Choroid plexus epithelial cell (primary cell): Measurements from ENCODE around the gene SMIM35.

ENCODE experiments used
- DNase-seq: peaks from one replicate; pipeline ENCODE4 v3.0.0-alpha.2; 2010; ENCODE audit warnings: low read depth
- H3K4me3 ChIP-seq: 2 replicates; pipeline ENCODE4 v1.5.1; 2011; ENCODE audit warnings: low read depth, mild to moderate bottlenecking, control low read depth, low read length, moderate library complexity
- CTCF ChIP-seq: conservative IDR thresholded peaks from 2 replicates; pipeline ENCODE4 v1.5.1; 2011; ENCODE audit warnings: low read depth, mild to moderate bottlenecking, control low read depth, inconsistent platforms, low read length, moderate library complexity

SMIM35 gene

GRCh38 chr11:117962826-117963225 lies 123.9 kb downstream of the SMIM35 start:
- H3K4me3 ChIP-seq, result no peak overlapping the region
- no peak for TF ChIP-seq CTCF
- DNase-seq, result no peak

GRCh38 chr11:117961896-117962295 lies 124.9 kb downstream of the SMIM35 start:
- no peak for TF ChIP-seq CTCF
- H3K4me3 ChIP-seq, result no peak overlapping the region
- DNase-seq, result no peak

DNA sequence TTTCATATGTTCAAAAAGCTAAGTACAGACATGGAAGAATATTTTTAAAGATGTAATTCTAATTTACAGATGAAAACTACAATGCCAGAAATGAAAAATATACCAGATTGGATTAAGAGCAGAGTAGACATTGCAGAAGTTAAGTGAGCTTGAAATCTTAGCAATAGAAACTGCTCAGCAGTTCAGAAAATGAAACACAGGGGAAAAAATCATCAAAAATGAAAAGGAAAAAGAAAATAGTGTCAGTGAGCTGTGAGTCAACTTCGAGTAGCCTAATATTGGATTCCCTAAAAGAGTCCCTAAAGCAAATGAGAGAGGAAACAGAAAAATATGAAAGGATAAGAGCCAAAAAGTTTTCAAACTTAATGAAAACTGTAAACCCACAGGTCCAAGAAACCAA lies 126.4 kb downstream of the SMIM35 start:
- H3K4me3 ChIP-seq, result no peak overlapping the region
- DNase-seq, result no peak
- TF ChIP-seq CTCF, result no peak

DNA sequence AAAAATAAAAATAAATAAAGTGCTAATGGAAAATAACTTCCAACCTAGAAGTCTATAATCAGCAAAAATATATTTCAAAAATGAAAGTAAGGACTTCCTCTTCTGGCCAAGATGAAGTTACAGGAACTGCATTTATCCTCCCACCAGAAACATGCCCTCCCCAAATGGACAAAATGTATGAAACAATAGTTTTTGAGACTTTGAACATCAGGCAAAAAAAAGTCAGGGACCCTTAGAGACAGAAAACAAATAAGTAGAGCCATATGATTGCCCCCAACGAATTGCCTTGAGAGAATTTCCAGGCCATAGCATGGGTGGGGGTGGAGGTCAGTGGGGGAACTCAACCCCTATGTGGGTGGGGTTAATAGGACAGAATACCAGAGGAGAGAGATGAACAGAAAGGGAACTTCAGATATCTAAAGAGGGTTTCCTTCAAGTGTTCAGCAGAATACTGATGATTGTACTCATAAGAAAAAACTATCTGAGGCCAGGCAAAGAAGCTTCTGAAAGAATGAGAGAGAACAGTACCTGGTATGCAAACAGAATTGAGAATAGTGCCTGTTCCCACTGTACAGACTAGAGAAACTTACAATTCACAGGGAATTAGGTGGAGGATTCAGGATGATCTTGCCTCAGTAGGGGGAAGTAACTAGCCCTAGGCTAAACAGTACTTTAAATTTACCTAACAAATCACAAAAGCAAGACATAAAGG lies 127.2 kb downstream of the SMIM35 start:
- TF ChIP-seq CTCF, result no peak
- H3K4me3 ChIP-seq, result no peak overlapping the region
- DNase-seq, result no peak

GRCh38 chr11:117958949-117959348 lies 127.8 kb downstream of the SMIM35 start:
- H3K4me3 ChIP-seq, result no peak overlapping the region
- no peak for DNase-seq
- no peak for TF ChIP-seq CTCF
